Measurements from ENCODE around the gene NDUFS6.
A peak's percentile ranks its signal among the peaks of the same experiment; 100 is the strongest.

The NDUFS6 gene

GRCh38 chr5:1780614-1780930, 20.6 kb upstream of the NDUFS6 start:
- Histone ChIP-seq H3K18ac (ENCODE audit: low read length) (no peak overlapping the region), H4K12ac (ENCODE audit: low read depth, low read length) (no peak overlapping the region), H3K9ac (ENCODE audit: low read length) (no peak overlapping the region), H3K79me1 (ENCODE audit: low read length) (no peaks in the 10 kb centered on the region), H3K4me2 (ENCODE audit: low read length) (no peak overlapping the region), H3K4me1 (ENCODE audit: control insufficient read depth in 1 of 2, insufficient read depth in 2 of 2, low read length in 2 of 2) (no peaks in the 10 kb centered on the region), H3K79me2 (ENCODE audit: control insufficient read depth, insufficient read depth, low read length, poor library complexity) (no peaks in the 10 kb centered on the region), H3K9me3 (ENCODE audit: insufficient read depth, low read depth, low read length) (peaks cover 2% of the 10 kb centered on the region), H2BK120ac (ENCODE audit: insufficient read depth, low read length, poor library complexity) (no peak overlapping the region), H3K36me3 (ENCODE audit: control insufficient read depth in 1 of 2, insufficient read depth in 2 of 2, low read length in 2 of 2) (no peaks in the 10 kb centered on the region), H3K27ac (ENCODE audit: low read depth, low read length) (no peak overlapping the region), H2BK5ac (ENCODE audit: low read depth, low read length, poor library complexity) (no peak overlapping the region), H2AFZ (ENCODE audit: insufficient read depth, low read length, poor library complexity) (no peak overlapping the region), H3K4me3 (ENCODE audit: low read depth, low read length) (no peak overlapping the region), H4K8ac (ENCODE audit: low read depth, low read length) (no peak overlapping the region), H3K14ac (ENCODE audit: low read length) (no peak overlapping the region), H2AK5ac (ENCODE audit: low read length) (no peak overlapping the region), H2BK12ac (ENCODE audit: low read length) (no peak overlapping the region), H4K91ac (ENCODE audit: low read depth, low read length) (no peak overlapping the region), H3K23ac (ENCODE audit: low read length) (no peak overlapping the region), H3K4ac (ENCODE audit: low read depth, low read length) (no peak overlapping the region), H3K27me3 (ENCODE audit: insufficient read depth, low read length) (peaks cover 2% of the 10 kb centered on the region)
- DNase-seq = no peak
- WGBS (ENCODE audit: extremely low coverage, insufficient coverage, insufficient read length) = no CpG with 5 or more reads among the region's 6 CpGs

DNA sequence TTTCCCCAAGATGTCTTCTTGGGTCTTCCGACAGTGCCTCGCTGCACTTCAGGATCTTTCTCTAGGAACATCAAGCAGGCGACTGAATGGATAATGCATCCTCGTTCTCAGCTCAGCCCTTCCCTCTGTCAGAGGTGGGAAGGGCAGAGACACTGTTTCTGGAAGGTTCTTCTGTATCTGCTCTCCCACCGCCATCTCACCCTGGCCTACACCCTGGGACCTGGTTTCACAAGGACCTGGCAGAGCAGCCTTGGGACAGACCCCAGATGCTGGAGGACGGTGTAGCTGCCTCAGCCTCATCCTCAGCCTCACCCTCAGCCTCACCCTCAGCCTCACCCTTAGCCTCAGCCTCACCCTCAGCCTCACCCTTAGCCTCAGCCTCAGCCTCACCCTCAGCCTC, 20.1 kb upstream of the NDUFS6 start:
- H3K14ac ChIP-seq (ENCODE audit: low read length) = no peak overlapping the region
- no peak for DNase-seq
- no peaks in the 10 kb centered on the region for H3K79me2 ChIP-seq (ENCODE audit: control insufficient read depth, insufficient read depth, low read length, poor library complexity)
- H4K91ac ChIP-seq (ENCODE audit: low read depth, low read length) = no peak overlapping the region
- no peak overlapping the region for H3K4ac ChIP-seq (ENCODE audit: low read depth, low read length)
- H2AK5ac ChIP-seq (ENCODE audit: low read length) = no peak overlapping the region
- no CpG with 5 or more reads among the region's 6 CpGs for WGBS (ENCODE audit: extremely low coverage, insufficient coverage, insufficient read length)
- H2AFZ ChIP-seq (ENCODE audit: insufficient read depth, low read length, poor library complexity) = no peak overlapping the region
- no peak overlapping the region for H3K18ac ChIP-seq (ENCODE audit: low read length)
- H3K79me1 ChIP-seq (ENCODE audit: low read length) = no peaks in the 10 kb centered on the region
- H3K9ac ChIP-seq (ENCODE audit: low read length) = no peak overlapping the region
- H3K4me1 ChIP-seq (ENCODE audit: control insufficient read depth in 1 of 2, insufficient read depth in 2 of 2, low read length in 2 of 2) = no peaks in the 10 kb centered on the region
- H3K27ac ChIP-seq (ENCODE audit: low read depth, low read length) = no peak overlapping the region
- no peak overlapping the region for H3K23ac ChIP-seq (ENCODE audit: low read length)
- peak overlapping the region; percentile 6 for H3K4me3 ChIP-seq (ENCODE audit: low read depth, low read length)
- H3K27me3 ChIP-seq (ENCODE audit: insufficient read depth, low read length) = peaks cover 2% of the 10 kb centered on the region
- H4K12ac ChIP-seq (ENCODE audit: low read depth, low read length) = no peak overlapping the region
- H4K8ac ChIP-seq (ENCODE audit: low read depth, low read length) = no peak overlapping the region
- no peak overlapping the region for H2BK5ac ChIP-seq (ENCODE audit: low read depth, low read length, poor library complexity)
- no peaks in the 10 kb centered on the region for H3K36me3 ChIP-seq (ENCODE audit: control insufficient read depth in 1 of 2, insufficient read depth in 2 of 2, low read length in 2 of 2)
- no peak overlapping the region for H3K4me2 ChIP-seq (ENCODE audit: low read length)
- H2BK12ac ChIP-seq (ENCODE audit: low read length) = no peak overlapping the region
- H3K9me3 ChIP-seq (ENCODE audit: insufficient read depth, low read depth, low read length) = peaks cover 2% of the 10 kb centered on the region
- H2BK120ac ChIP-seq (ENCODE audit: insufficient read depth, low read length, poor library complexity) = no peak overlapping the region

GRCh38 chr5:1781726-1782384, 19.4 kb upstream of the NDUFS6 start:
- no peak for DNase-seq
- Histone ChIP-seq H3K14ac (ENCODE audit: low read length) (no peak overlapping the region), H3K18ac (ENCODE audit: low read length) (no peak overlapping the region), H3K4me3 (ENCODE audit: low read depth, low read length) (no peak overlapping the region), H3K36me3 (ENCODE audit: control insufficient read depth in 1 of 2, insufficient read depth in 2 of 2, low read length in 2 of 2) (no peaks in the 10 kb centered on the region), H3K9ac (ENCODE audit: low read length) (no peak overlapping the region), H2AK5ac (ENCODE audit: low read length) (no peak overlapping the region), H2BK5ac (ENCODE audit: low read depth, low read length, poor library complexity) (no peak overlapping the region), H3K4ac (ENCODE audit: low read depth, low read length) (no peak overlapping the region), H4K8ac (ENCODE audit: low read depth, low read length) (no peak overlapping the region), H3K79me2 (ENCODE audit: control insufficient read depth, insufficient read depth, low read length, poor library complexity) (no peaks in the 10 kb centered on the region), H3K79me1 (ENCODE audit: low read length) (no peaks in the 10 kb centered on the region), H4K91ac (ENCODE audit: low read depth, low read length) (no peak overlapping the region), H2AFZ (ENCODE audit: insufficient read depth, low read length, poor library complexity) (no peak overlapping the region), H4K12ac (ENCODE audit: low read depth, low read length) (no peak overlapping the region), H3K4me2 (ENCODE audit: low read length) (no peak overlapping the region), H2BK120ac (ENCODE audit: insufficient read depth, low read length, poor library complexity) (no peak overlapping the region), H3K27me3 (ENCODE audit: insufficient read depth, low read length) (peaks cover 2% of the 10 kb centered on the region), H3K9me3 (ENCODE audit: insufficient read depth, low read depth, low read length) (peaks cover 2% of the 10 kb centered on the region), H2BK12ac (ENCODE audit: low read length) (no peak overlapping the region), H3K27ac (ENCODE audit: low read depth, low read length) (no peak overlapping the region), H3K4me1 (ENCODE audit: control insufficient read depth in 1 of 2, insufficient read depth in 2 of 2, low read length in 2 of 2) (no peaks in the 10 kb centered on the region), H3K23ac (ENCODE audit: low read length) (no peak overlapping the region)
- WGBS (ENCODE audit: extremely low coverage, insufficient coverage, insufficient read length) = no CpG with 5 or more reads among the region's 9 CpGs

DNA sequence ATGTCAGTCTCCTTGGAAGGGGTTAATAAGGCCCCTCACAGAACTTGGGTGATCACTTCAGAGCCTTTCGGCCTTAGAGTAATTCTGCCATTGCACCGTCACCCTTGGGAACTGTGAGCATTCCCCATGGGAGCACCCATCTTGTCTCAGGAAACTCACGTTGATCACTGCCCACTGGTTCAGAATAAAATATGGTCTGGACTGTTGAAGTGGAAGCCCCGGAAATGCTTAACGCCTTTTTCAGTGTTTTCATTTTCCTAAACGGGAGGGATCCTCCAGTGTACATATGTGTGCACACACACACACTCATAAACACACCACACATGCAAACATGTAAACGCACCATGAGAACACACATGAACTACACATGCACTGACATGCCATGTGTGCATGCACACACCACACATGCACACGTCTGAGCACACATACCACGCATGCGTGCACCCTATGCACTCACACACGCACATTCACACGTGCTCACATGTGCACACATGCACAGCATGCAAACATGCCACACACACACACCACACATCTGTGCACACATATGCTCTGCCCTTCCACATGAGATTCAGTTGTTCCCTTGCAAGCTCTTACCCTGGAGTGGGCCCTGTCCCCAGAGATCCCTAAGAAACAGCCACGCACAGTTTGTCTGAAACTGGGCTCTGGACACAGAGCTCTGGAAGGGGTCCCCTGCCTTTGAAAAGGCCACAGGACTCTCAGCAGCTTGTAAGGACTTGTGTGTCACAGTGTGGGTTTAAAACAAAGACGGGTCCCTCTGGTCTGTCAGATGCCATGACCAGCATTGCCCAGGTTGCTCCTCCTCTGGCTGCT, 18.6 kb upstream of the NDUFS6 start:
- no peak overlapping the region for H3K18ac ChIP-seq (ENCODE audit: low read length)
- H4K8ac ChIP-seq (ENCODE audit: low read depth, low read length) = no peak overlapping the region
- no peaks in the 10 kb centered on the region for H3K36me3 ChIP-seq (ENCODE audit: control insufficient read depth in 1 of 2, insufficient read depth in 2 of 2, low read length in 2 of 2)
- H3K27me3 ChIP-seq (ENCODE audit: insufficient read depth, low read length) = peaks cover 2% of the 10 kb centered on the region
- DNase-seq = no peak
- H2AFZ ChIP-seq (ENCODE audit: insufficient read depth, low read length, poor library complexity) = no peak overlapping the region
- H2AK5ac ChIP-seq (ENCODE audit: low read length) = no peak overlapping the region
- WGBS (ENCODE audit: extremely low coverage, insufficient coverage, insufficient read length) = no CpG with 5 or more reads among the region's 14 CpGs
- H4K91ac ChIP-seq (ENCODE audit: low read depth, low read length) = no peak overlapping the region
- H3K4me2 ChIP-seq (ENCODE audit: low read length) = no peak overlapping the region
- H3K4me1 ChIP-seq (ENCODE audit: control insufficient read depth in 1 of 2, insufficient read depth in 2 of 2, low read length in 2 of 2) = no peaks in the 10 kb centered on the region
- H2BK12ac ChIP-seq (ENCODE audit: low read length) = no peak overlapping the region
- H3K27ac ChIP-seq (ENCODE audit: low read depth, low read length) = no peak overlapping the region
- no peak overlapping the region for H3K9ac ChIP-seq (ENCODE audit: low read length)
- H3K4ac ChIP-seq (ENCODE audit: low read depth, low read length) = no peak overlapping the region
- no peak overlapping the region for H4K12ac ChIP-seq (ENCODE audit: low read depth, low read length)
- peak overlapping the region; percentile 55 for H3K23ac ChIP-seq (ENCODE audit: low read length)
- H2BK5ac ChIP-seq (ENCODE audit: low read depth, low read length, poor library complexity) = no peak overlapping the region
- no peaks in the 10 kb centered on the region for H3K79me1 ChIP-seq (ENCODE audit: low read length)
- H3K79me2 ChIP-seq (ENCODE audit: control insufficient read depth, insufficient read depth, low read length, poor library complexity) = no peaks in the 10 kb centered on the region
- H3K14ac ChIP-seq (ENCODE audit: low read length) = no peak overlapping the region
- H2BK120ac ChIP-seq (ENCODE audit: insufficient read depth, low read length, poor library complexity) = no peak overlapping the region
- H3K4me3 ChIP-seq (ENCODE audit: low read depth, low read length) = no peak overlapping the region
- H3K9me3 ChIP-seq (ENCODE audit: insufficient read depth, low read depth, low read length) = peaks cover 2% of the 10 kb centered on the region
